ENCODE data around the gene FMR1. TPM values are rescaled to one million over a fixed set of nuclear protein-coding genes. Genes with fewer than 3 reads are reported as not detected.

Gene FMR1
- total RNA-seq, 4 donors from 2014 or later = 5.2 to 10.1 (median 6.7) TPM

DNA sequence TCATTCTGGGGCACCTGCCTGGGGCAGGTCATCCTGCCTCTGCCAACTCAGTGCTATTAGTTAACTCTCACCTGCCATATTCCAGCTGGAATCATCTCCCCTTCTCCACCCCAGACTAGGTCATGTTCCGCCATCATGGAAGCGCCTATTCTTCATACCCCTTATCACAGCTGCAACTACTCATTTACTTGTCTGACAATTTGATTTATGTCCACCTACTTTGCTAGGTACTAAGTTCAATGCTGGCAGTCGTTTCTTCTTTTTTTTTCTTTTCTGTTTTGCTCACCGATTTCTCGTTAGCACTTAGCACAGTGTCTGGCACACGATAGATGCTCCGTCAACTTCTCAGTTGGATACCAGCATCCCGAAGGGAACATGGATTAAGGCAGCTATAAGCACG lies 1.1 kb upstream of the FMR1 start:
- H3K27me3 ChIP-seq = no peaks in the 10 kb centered on the region
- DNase-seq (no peak), ATAC-seq (no peak)
- in situ Hi-C loops (cut with MboI; ENCODE audit: low sequenced_read_pairs in 4 of 4) (loop anchor here in 1 of 4 donors (25.0 kb wide), 1 partner anchor 1727 kb away; the partner anchor contains the start of gene TMEM185A), intact Hi-C loops (cut with DNase I; ENCODE audit: low total_unique reads) (no loop called here)
- no peaks in the 10 kb centered on the region for H3K9me3 ChIP-seq
- peaks cover 0 to 12% of the 10 kb centered on the region in 2 donors for H3K4me1 ChIP-seq
- no peaks in the 10 kb centered on the region for H3K36me3 ChIP-seq
- no peak for TF ChIP-seq POLR2A (IDR thresholded peaks at IDR 0.05)
- TF ChIP-seq, protein P1, sequence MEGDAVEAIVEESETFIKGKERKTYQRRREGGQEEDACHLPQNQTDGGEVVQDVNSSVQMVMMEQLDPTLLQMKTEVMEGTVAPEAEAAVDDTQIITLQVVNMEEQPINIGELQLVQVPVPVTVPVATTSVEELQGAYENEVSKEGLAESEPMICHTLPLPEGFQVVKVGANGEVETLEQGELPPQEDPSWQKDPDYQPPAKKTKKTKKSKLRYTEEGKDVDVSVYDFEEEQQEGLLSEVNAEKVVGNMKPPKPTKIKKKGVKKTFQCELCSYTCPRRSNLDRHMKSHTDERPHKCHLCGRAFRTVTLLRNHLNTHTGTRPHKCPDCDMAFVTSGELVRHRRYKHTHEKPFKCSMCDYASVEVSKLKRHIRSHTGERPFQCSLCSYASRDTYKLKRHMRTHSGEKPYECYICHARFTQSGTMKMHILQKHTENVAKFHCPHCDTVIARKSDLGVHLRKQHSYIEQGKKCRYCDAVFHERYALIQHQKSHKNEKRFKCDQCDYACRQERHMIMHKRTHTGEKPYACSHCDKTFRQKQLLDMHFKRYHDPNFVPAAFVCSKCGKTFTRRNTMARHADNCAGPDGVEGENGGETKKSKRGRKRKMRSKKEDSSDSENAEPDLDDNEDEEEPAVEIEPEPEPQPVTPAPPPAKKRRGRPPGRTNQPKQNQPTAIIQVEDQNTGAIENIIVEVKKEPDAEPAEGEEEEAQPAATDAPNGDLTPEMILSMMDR (IDR thresholded peaks at IDR 0.05 in 4 of 5, conservative IDR thresholded peaks at IDR 0.05 in 1 of 5) = no peak
- H3K4me3 ChIP-seq = no peak overlapping the region
- H3K27ac ChIP-seq = peak overlapping the region in 1 of 4 donors; percentile 82

DNA sequence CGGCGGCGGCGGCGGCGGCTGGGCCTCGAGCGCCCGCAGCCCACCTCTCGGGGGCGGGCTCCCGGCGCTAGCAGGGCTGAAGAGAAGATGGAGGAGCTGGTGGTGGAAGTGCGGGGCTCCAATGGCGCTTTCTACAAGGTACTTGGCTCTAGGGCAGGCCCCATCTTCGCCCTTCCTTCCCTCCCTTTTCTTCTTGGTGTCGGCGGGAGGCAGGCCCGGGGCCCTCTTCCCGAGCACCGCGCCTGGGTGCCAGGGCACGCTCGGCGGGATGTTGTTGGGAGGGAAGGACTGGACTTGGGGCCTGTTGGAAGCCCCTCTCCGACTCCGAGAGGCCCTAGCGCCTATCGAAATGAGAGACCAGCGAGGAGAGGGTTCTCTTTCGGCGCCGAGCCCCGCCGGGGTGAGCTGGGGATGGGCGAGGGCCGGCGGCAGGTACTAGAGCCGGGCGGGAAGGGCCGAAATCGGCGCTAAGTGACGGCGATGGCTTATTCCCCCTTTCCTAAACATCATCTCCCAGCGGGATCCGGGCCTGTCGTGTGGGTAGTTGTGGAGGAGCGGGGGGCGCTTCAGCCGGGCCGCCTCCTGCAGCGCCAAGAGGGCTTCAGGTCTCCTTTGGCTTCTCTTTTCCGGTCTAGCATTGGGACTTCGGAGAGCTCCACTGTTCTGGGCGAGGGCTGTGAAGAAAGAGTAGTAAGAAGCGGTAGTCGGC lies 528 bp downstream of the FMR1 start:
- TF ChIP-seq, protein P1 (IDR thresholded peaks at IDR 0.05 in 4 of 5, conservative IDR thresholded peaks at IDR 0.05 in 1 of 5) = no peak
- no peak for TF ChIP-seq POLR2A (IDR thresholded peaks at IDR 0.05)
- ATAC-seq = peak; percentile 34 to 42
- peak overlapping the region; percentile 70 to 84 (median 80) for H3K4me3 ChIP-seq
- in situ Hi-C loops (cut with MboI; ENCODE audit: low sequenced_read_pairs in 4 of 4) = loop anchor here in 1 of 4 donors (25.0 kb wide), 1 partner anchor 1725 kb away; the partner anchor contains the start of gene TMEM185A
- H3K4me1 ChIP-seq = peaks cover 6 to 20% of the 10 kb centered on the region in 2 donors
- peak in 1 of 2 donors; percentile 15 for DNase-seq
- no peaks in the 10 kb centered on the region for H3K36me3 ChIP-seq
- H3K27ac ChIP-seq = peak overlapping the region; percentile 90 to 95 (median 93)
- no peaks in the 10 kb centered on the region for H3K9me3 ChIP-seq
- H3K27me3 ChIP-seq = no peaks in the 10 kb centered on the region
- intact Hi-C loops (cut with DNase I; ENCODE audit: low total_unique reads) = no loop called here

DNA sequence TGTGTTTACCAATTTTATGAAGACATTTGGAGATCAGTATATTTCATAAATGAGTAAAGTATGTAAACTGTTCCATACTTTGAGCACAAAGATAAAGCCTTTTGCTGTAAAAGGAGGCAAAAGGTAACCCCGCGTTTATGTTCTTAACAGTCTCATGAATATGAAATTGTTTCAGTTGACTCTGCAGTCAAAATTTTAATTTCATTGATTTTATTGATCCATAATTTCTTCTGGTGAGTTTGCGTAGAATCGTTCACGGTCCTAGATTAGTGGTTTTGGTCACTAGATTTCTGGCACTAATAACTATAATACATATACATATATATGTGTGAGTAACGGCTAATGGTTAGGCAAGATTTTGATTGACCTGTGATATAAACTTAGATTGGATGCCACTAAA lies 1.9 kb downstream of the FMR1 start:
- peaks cover 11 to 23% of the 10 kb centered on the region in 2 donors for H3K4me1 ChIP-seq
- intact Hi-C loops (cut with DNase I; ENCODE audit: low total_unique reads) (no loop called here), in situ Hi-C loops (cut with MboI; ENCODE audit: low sequenced_read_pairs in 4 of 4) (loop anchor here in 1 of 4 donors (25.0 kb wide), 1 partner anchor 1724 kb away; the partner anchor contains the start of gene TMEM185A)
- H3K9me3 ChIP-seq = no peaks in the 10 kb centered on the region
- no peaks in the 10 kb centered on the region for H3K36me3 ChIP-seq
- DNase-seq = no peak
- no peaks in the 10 kb centered on the region for H3K27me3 ChIP-seq
- no peak for ATAC-seq
- H3K27ac ChIP-seq = peak overlapping the region in 2 of 4 donors; percentile 93
- no peak for TF ChIP-seq POLR2A (IDR thresholded peaks at IDR 0.05)
- TF ChIP-seq, protein P1 (IDR thresholded peaks at IDR 0.05 in 4 of 5, conservative IDR thresholded peaks at IDR 0.05 in 1 of 5) = no peak
- H3K4me3 ChIP-seq = peak overlapping the region in 2 of 4 donors; percentile 9 to 79

DNA sequence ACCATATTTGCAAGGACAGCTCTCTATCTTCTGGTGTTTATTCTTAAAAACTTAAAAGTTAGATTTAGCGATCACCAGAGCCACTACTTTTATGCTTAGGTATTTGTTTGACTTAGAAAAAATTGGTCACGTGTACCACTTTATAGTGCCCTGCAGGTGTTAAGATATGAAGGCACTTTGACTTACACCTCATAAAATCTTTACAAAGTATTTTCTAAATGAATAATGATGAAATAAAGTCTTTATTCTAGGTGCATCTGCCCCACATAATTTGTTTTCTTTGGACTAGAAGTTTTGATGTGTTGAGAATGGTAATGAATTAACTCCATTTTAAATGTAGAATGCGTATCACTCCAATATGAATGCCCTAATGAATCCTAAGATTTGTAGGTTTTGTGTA lies 2.9 kb downstream of the FMR1 start:
- no peaks in the 10 kb centered on the region for H3K36me3 ChIP-seq
- intact Hi-C loops (cut with DNase I; ENCODE audit: low total_unique reads) = no loop called here
- no peaks in the 10 kb centered on the region for H3K9me3 ChIP-seq
- H3K27ac ChIP-seq = no peak overlapping the region
- in situ Hi-C loops (cut with MboI; ENCODE audit: low sequenced_read_pairs in 4 of 4) = loop anchor here in 1 of 4 donors (25.0 kb wide), 1 partner anchor 1723 kb away; the partner anchor contains the start of gene TMEM185A
- H3K27me3 ChIP-seq = no peaks in the 10 kb centered on the region
- DNase-seq = no peak
- H3K4me1 ChIP-seq = peaks cover 11 to 23% of the 10 kb centered on the region in 2 donors
- ATAC-seq = no peak
- H3K4me3 ChIP-seq = no peak overlapping the region
- no peak for TF ChIP-seq POLR2A (IDR thresholded peaks at IDR 0.05)
- TF ChIP-seq, protein P1 (IDR thresholded peaks at IDR 0.05 in 4 of 5, conservative IDR thresholded peaks at IDR 0.05 in 1 of 5) = no peak

All from gastrocnemius medialis (tissue), 4 donors.